Amniotic stem cell (primary cell): Measurements from ENCODE around the gene C3orf22.

ENCODE experiments used
- DNase-seq: peaks from one replicate; lab custom pipeline; 2025; lab: John Stamatoyannopoulos, UW

Gene C3orf22

DNA sequence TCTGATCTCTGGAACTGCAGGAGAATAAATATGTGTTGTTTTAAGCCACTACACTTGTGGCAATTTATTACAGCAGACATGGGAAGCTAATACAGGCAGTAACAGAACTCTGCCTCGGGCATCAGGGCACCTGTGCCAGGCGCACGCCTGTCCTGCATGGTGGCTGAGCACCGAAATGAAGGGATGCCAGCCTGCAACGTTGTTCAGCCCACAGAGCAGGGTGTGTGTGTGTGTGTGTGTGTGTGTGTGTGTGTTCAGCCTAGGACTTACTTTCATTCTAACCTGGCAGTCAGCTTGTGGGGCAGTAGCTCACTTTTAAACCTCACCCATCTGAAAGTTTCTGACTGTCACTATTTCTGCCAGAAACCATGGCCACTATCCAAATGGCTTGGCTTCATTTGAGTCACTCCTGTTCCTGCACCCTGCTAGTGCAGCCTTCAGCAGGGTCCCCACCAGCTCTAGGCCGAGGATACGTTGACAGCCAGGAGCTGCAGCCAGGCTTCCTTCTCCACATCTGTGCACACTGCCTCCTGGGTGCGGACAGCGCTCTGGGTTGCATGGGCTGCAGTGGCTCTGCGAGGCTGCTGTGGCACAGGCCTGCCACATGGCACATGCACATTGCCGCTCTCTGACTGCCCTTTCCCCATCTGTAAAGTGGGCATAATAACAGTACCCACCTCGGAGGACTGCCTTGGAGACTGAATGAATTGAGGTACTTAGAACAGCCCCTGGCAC lies 45.6 kb downstream of the C3orf22 start:
- DNase-seq: no peak

GRCh38 chr3:126512026-126512425 lies 46.7 kb downstream of the C3orf22 start:
- no peak for DNase-seq

GRCh38 chr3:126511291-126511690 lies 47.4 kb downstream of the C3orf22 start:
- no peak for DNase-seq

DNA sequence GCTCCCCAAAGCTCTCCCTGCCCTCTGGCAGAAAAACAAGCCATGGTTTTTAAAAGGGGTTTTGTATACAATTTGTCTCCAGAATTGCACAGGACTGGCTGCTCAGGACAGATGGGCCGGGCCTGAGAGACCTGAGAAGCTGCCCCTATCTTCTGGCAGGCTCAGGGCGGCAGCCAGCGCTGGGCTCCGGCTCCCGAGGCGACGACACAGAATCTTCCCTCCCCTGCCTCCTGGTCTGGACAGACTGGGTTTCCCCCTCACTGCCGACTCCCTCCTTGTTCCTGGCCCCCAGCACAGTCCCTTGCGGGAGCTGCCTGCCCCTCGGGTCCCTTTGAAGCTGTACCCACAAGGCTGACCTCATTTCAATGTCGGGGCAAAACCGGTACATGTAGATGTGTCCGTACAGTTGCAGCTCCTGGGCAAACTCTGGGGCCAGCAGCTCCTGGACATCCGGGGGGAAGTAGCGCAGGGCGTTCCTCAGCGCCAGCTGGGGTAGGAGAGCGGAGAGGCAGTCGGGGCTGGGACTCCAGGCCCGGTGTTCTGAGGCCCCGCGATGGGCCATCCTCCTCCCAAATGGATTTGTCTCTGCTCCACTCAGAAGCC lies 48.3 kb downstream of the C3orf22 start:
- DNase-seq: no peak

- DNase-seq: no peak
Observed at GRCh38 chr3:126509597-126510307, 49.0 kb downstream of the C3orf22 start.

DNA sequence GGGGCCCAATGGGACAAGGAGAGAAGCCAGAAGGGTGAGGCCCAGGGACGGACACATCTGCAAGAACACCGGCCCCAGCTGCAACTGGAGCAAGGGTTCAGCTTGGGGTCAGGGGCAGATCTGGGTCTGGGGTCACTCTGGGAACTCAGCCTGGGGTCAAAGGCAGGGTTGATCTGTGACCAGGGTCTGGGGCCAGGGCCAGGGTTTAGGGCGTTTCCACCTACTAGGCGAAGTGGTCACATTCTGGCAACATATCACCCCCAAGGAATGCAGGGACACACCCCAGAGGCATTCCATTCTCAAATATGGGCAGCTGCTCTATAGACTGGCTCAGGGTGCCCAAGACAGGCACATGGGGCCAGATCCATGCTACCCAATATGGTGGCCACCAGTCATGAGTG lies 50.2 kb downstream of the C3orf22 start:
- DNase-seq: no peak

- DNase-seq: no peak
Observed at GRCh38 chr3:126507886-126508285, 50.8 kb downstream of the C3orf22 start.

DNA sequence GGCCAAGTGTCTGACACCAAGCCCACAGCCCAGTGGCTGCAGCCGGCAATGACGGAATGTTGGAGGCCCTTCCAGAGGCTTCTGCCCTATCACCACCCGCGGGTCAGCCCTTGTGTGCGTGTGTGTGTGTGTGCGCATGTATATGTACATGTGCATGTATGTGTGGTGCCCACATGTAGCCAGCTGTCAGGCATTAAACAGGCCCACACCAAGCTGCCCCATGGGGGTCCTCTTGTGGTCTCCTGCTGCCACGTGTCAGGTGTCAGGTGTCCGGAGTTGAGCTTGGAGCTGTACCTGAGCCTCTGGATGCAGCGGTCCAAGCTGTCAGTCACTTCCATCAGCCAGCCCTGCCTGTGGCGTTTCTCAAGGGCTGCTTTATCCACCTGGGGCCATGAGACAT lies 55.0 kb downstream of the C3orf22 start:
- DNase-seq: no peak

GRCh38 chr3:126502656-126503055 lies 56.1 kb downstream of the C3orf22 start:
- DNase-seq: no peak

DNA sequence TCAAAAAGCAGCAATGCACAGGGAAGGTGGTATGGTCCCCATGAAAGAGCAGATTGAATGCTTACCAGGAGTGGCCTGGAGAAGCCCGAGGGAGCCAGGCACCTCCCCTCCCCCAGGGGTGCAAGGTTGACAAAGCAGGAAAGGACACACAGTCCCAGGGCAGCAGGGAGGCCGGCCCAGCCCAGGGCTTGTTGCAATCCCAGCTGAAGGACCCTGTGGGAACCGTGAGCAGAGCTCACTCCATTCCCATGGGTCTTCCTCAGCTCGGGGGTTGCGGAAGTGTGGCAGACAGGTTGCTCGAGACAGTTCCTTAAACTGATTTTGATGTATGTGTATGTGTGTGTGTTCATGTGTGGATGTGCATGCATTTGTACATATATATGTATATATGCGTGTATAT lies 57.0 kb downstream of the C3orf22 start:
- no peak for DNase-seq

DNA sequence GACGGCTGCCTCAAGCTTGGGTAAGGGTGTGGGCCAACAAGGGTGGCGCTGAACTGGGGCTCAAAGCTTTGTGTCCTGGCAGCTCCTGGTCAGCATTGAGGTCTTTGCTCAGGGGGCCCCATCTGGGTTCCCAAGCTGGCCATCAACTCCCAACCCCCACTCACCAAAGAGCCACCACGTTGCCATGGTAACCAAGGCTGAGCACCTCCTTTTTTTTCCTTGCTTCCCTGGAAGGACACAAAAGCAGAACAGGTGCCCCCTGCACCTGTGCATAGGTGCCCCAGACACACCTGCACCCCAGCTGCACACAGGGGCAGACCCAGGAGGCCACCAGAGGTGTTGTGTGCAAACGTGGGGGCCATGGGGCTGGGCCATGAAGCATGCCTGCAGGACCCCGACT lies 57.7 kb downstream of the C3orf22 start:
- DNase-seq: no peak

DNA sequence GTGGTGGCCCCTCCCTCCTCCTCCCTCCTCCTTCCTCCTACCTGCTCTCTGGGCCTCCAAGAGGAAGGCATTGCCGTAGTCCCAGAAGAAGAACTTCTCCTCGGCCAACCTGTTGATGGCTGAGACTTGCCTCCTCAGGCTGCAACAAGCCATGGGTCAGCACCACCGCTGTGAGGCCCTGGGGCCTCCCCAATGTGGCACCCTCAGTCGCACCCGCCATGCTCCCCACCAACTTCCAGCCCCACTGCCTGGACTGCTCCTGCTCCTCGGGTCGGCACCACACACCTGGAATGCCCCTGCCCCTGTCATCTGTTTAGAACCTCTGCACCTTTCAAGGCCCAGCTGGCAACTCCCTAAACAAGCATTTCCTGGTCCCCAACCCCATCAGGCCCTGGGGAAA lies 58.7 kb downstream of the C3orf22 start:
- DNase-seq: no peak
